ENCODE measurements around the gene RELL2. TPM values are rescaled to one million over a fixed set of nuclear protein-coding genes. Genes with fewer than 3 reads are reported as not detected.

The RELL2 gene
- total RNA-seq, 1 experiment from 2014 or later, result 8.7 TPM

GRCh38 chr5:141674747-141675146 lies 38.0 kb downstream of the RELL2 start:
- no peaks in the 10 kb centered on the region for H3K9me2 ChIP-seq (ENCODE audit: insufficient read depth)
- no peaks in the 10 kb centered on the region for H4K20me1 ChIP-seq (ENCODE audit: insufficient read depth)
- H3K27ac ChIP-seq (ENCODE audit: low read depth, low read length), result no peak overlapping the region
- TF ChIP-seq POLR2AphosphoS5 (IDR thresholded peaks at IDR 0.05; ENCODE audit: low read depth, low read length) (no peak), EZH2 (IDR thresholded peaks at IDR 0.05) (no peak), ATF3 (IDR thresholded peaks at IDR 0.05) (no peak), MAX (IDR thresholded peaks at IDR 0.05) (no peak), REST (IDR thresholded peaks at IDR 0.05; ENCODE audit: low read depth) (no peak), TCF7L2 (IDR thresholded peaks at IDR 0.05; ENCODE audit: borderline replicate concordance, extremely low read depth, insufficient read depth, insufficient read length) (no peak), FOSL1 (IDR thresholded peaks at IDR 0.05; ENCODE audit: low read depth) (no peak), SRF (IDR thresholded peaks at IDR 0.05; ENCODE audit: low read depth) (no peak), EGR1 (IDR thresholded peaks at IDR 0.05; ENCODE audit: low read depth) (no peak), YY1 (IDR thresholded peaks at IDR 0.05; ENCODE audit: extremely low read depth, insufficient replicate concordance, low read depth, low read length) (no peak), ZNF274 (IDR thresholded peaks at IDR 0.05; ENCODE audit: low read depth, low read length) (no peak), CBX3 (IDR thresholded peaks at IDR 0.05; ENCODE audit: low read depth) (no peak), SIN3A (IDR thresholded peaks at IDR 0.05; ENCODE audit: low read depth) (no peak), SP1 (IDR thresholded peaks at IDR 0.05; ENCODE audit: low read depth) (no peak), EZH2phosphoT487 (IDR thresholded peaks at IDR 0.05; ENCODE audit: borderline replicate concordance) (no peak), POLR2A (IDR thresholded peaks at IDR 0.05; ENCODE audit: borderline replicate concordance, extremely low read depth, insufficient read depth, insufficient read length) (no peak), JUND (IDR thresholded peaks at IDR 0.05) (no peak)
- H3K27me3 ChIP-seq (ENCODE audit: insufficient read depth, low read length), result no peaks in the 10 kb centered on the region
- no peaks in the 10 kb centered on the region for H3K9me3 ChIP-seq (ENCODE audit: control insufficient read depth in 1 of 2, insufficient read depth in 1 of 2, low read depth in 1 of 2, low read length in 2 of 2)
- DNase-seq (ENCODE audit: low read depth, low spot score) (no peak), ATAC-seq (no peak)
- H3K9ac ChIP-seq (ENCODE audit: low read length), result no peak overlapping the region
- H3K4me3 ChIP-seq (replicated peaks in 1 of 2; ENCODE audit: low read depth in 1 of 2, low read length in 2 of 2), result no peak overlapping the region
- no peaks in the 10 kb centered on the region for H3K79me2 ChIP-seq (ENCODE audit: insufficient read depth, low read length)
- BruUV-seq (replicated peaks), result no TSS peak
- H3K4me1 ChIP-seq (ENCODE audit: control insufficient read depth in 1 of 2, insufficient read depth in 2 of 2, low read length in 2 of 2), result no peaks in the 10 kb centered on the region
- no peak overlapping the region for H3K4me2 ChIP-seq (ENCODE audit: low read length)
- CTCF ChIA-PET, result no interaction called here
- POLR2A ChIA-PET, result no interaction called here
- H3K36me3 ChIP-seq (ENCODE audit: control insufficient read depth in 1 of 2, insufficient read depth in 2 of 2, low read length in 2 of 2), result 0 out of 4 replicates have a peak, but pooled peaks cover 0 to 2% of the 10 kb centered on the region in 2 experiments
- RAD21 ChIA-PET (ENCODE audit: low non-redundant PET in 1 of 2, low total read pairs in 2 of 2, uncharacterized antibody in 2 of 2, unreplicated experiment in 2 of 2), result no interaction called here
- H2AFZ ChIP-seq (ENCODE audit: low read depth, low read length, poor library complexity, severe bottlenecking), result no peak overlapping the region
- intact Hi-C loops (cut with micrococcal nuclease), result no loop called here

Data from HCT116 (cell line).